SK-N-MC (cell line): ENCODE measurements around the gene SORBS2.

Experiments used
- DNase-seq: peaks from one replicate; pipeline ENCODE4 v3.0.0-alpha.2; 2011; ENCODE audit warnings: low read depth, low spot score
- H3K27ac ChIP-seq: fragments of 200-600 bp; sonication (generic); 2 replicates; pipeline ENCODE4 v1.5.1; 2016; ENCODE audit warnings: mixed run types
- H3K36me3 ChIP-seq: fragments of 200-600 bp; sonication (generic); 2 replicates; pipeline ENCODE4 v1.6.1; 2017; ENCODE audit warnings: antibody characterized with exemption, low read length, mixed read lengths; ENCODE audit not compliant: insufficient read depth
- H3K4me3 ChIP-seq: fragments of 200-600 bp; sonication (generic); 2 replicates; pipeline ENCODE4 v1.5.1; 2016
- H3K9ac ChIP-seq: fragments of 200-600 bp; sonication (generic); 2 replicates; pipeline ENCODE4 v1.8.0; 2017; ENCODE audit warnings: mixed run types, mixed read lengths; ENCODE audit not compliant: insufficient read length
- H3K9me3 ChIP-seq: fragments of 200-600 bp; sonication (generic); 2 replicates; pipeline ENCODE4 v1.6.1; 2017; ENCODE audit warnings: low read depth, mild to moderate bottlenecking, antibody characterized with exemption, low read length, moderate library complexity, mixed read lengths
- EZH2 ChIP-seq: fragments of 200-600 bp; sonication (generic); IDR thresholded peaks from one replicate; pipeline ENCODE4 v1.6.1; 2017; ENCODE audit warnings: antibody characterized with exemption
- FOXP2 ChIP-seq: optimal IDR thresholded peaks from 2 replicates; pipeline ENCODE3; 2011; ENCODE audit warnings: mild to moderate bottlenecking, moderate library complexity; ENCODE audit not compliant: insufficient read depth; ENCODE audit errors: extremely low read length, control extremely low read depth
- POLR2AphosphoS5 ChIP-seq: IDR thresholded peaks from 2 replicates; pipeline ENCODE4 v1.6.1; 2012; ENCODE audit warnings: mild to moderate bottlenecking, low read depth, low read length, borderline replicate concordance

SORBS2 gene

GRCh38 chr4:185682236-185682635, 129.8 kb downstream of the SORBS2 start:
- no peak for DNase-seq
- TF ChIP-seq POLR2AphosphoS5 (no peak), EZH2 (no peak), FOXP2 (no peak)
- no peak overlapping the region for H3K27ac ChIP-seq

GRCh38 chr4:185681604-185682003, 130.4 kb downstream of the SORBS2 start:
- DNase-seq, result no peak
- Histone ChIP-seq H3K27ac (no peak overlapping the region), H3K4me3 (no peak overlapping the region), H3K9ac (no peak overlapping the region), H3K36me3 (no peaks in the 10 kb centered on the region), H3K9me3 (no peaks in the 10 kb centered on the region)
- no peak for TF ChIP-seq FOXP2
- TF ChIP-seq POLR2AphosphoS5, result no peak
- no peak for TF ChIP-seq EZH2

More at GRCh38 chr4:185682236-185682635, 129.8 kb downstream of the SORBS2 start:
- Histone ChIP-seq H3K9me3 (no peaks in the 10 kb centered on the region), H3K36me3 (no peaks in the 10 kb centered on the region), H3K9ac (no peak overlapping the region), H3K4me3 (no peak overlapping the region)

DNA sequence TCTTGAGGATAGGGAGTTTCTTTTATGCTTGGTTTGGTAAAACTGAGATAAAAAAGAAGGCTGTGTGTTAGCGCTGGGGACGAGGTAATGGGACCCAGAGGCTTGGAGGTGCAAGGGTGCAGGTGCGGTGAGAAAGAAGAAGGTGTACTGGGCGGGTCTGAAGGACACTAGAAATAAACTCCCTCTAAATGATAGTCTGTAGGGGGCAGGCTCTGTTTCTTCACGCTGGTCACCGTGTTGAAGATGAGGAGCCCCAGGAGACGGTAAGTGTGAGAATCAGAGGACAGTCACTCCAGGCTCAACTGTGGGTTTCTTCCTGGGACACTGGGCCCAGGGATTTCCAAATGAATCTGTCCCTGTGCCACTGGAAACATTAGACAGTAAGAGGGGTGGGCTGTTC, 131.4 kb downstream of the SORBS2 start:
- H3K36me3 ChIP-seq, result no peaks in the 10 kb centered on the region
- no peaks in the 10 kb centered on the region for H3K9me3 ChIP-seq
- no peak overlapping the region for H3K9ac ChIP-seq
- no peak for DNase-seq
- H3K4me3 ChIP-seq, result no peak overlapping the region
- TF ChIP-seq FOXP2, result no peak
- TF ChIP-seq EZH2, result no peak
- TF ChIP-seq POLR2AphosphoS5, result no peak
- H3K27ac ChIP-seq, result no peak overlapping the region

GRCh38 chr4:185679523-185679922, 132.5 kb downstream of the SORBS2 start:
- Histone ChIP-seq H3K27ac (no peak overlapping the region), H3K9ac (no peak overlapping the region), H3K9me3 (no peaks in the 10 kb centered on the region), H3K4me3 (no peak overlapping the region), H3K36me3 (no peaks in the 10 kb centered on the region)
- TF ChIP-seq POLR2AphosphoS5, result no peak
- no peak for DNase-seq

GRCh38 chr4:185677637-185678314, 134.2 kb downstream of the SORBS2 start:
- Histone ChIP-seq H3K27ac (no peak overlapping the region), H3K4me3 (no peak overlapping the region), H3K36me3 (no peaks in the 10 kb centered on the region), H3K9me3 (no peaks in the 10 kb centered on the region), H3K9ac (no peak overlapping the region)
- no peak for DNase-seq
- no peak for TF ChIP-seq EZH2
- TF ChIP-seq POLR2AphosphoS5, result no peak
- TF ChIP-seq FOXP2, result no peak

DNA sequence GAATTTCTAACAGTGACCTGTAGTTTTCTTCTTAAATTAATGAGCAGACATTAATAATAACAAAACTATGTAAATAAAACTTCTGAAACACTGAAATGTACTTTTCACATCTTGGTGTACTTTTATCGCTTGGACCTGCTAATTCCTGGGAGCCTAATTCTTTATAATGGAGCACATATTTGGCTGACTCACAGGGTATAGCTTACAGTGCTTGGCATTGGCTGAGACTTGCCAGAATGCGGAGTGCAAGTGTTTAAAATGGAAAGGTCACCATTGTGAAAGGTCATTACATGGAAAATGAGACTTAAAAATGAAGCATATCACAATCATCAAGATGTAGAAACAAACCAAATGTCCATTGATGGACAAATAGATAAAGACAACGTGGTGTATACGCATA, 139.4 kb downstream of the SORBS2 start:
- no peak for TF ChIP-seq POLR2AphosphoS5
- TF ChIP-seq EZH2, result no peak
- TF ChIP-seq FOXP2, result no peak
- Histone ChIP-seq H3K9me3 (no peaks in the 10 kb centered on the region), H3K27ac (no peak overlapping the region), H3K9ac (no peak overlapping the region), H3K4me3 (no peak overlapping the region), H3K36me3 (no peaks in the 10 kb centered on the region)
- no peak for DNase-seq

- Histone ChIP-seq H3K36me3 (no peaks in the 10 kb centered on the region), H3K9me3 (no peaks in the 10 kb centered on the region), H3K4me3 (no peak overlapping the region), H3K9ac (no peak overlapping the region), H3K27ac (no peak overlapping the region)
- no peak for DNase-seq
- TF ChIP-seq POLR2AphosphoS5 (no peak), EZH2 (no peak), FOXP2 (no peak)
Observed at GRCh38 chr4:185672151-185672550, 139.8 kb downstream of the SORBS2 start.

- DNase-seq, result no peak
- H3K9ac ChIP-seq, result no peak overlapping the region
- H3K27ac ChIP-seq, result no peak overlapping the region
- H3K36me3 ChIP-seq, result no peaks in the 10 kb centered on the region
- no peak overlapping the region for H3K4me3 ChIP-seq
- no peaks in the 10 kb centered on the region for H3K9me3 ChIP-seq
- TF ChIP-seq POLR2AphosphoS5 (no peak), FOXP2 (no peak), EZH2 (no peak)
Observed at GRCh38 chr4:185671496-185671895, 140.5 kb downstream of the SORBS2 start.

DNA sequence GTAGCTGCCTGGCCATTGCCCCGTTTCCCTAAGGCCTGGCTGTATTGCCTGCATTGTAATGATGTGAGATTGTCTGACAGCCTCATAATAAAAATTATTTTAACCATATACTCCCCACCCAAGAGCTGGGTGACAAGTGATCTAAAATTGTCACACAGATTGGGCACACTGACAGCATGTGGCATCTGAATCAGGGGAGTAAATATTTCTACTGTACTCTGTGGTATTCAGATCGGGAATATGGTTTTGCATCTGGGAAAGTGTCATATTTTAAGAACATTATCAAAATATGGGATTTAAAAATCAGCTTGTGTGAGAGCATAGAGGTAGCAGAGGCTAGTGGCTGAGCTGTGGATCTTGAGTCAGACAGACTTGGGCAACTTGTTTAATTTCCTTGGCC, 140.9 kb downstream of the SORBS2 start:
- Histone ChIP-seq H3K36me3 (no peaks in the 10 kb centered on the region), H3K27ac (no peak overlapping the region), H3K9ac (no peak overlapping the region), H3K9me3 (no peaks in the 10 kb centered on the region), H3K4me3 (no peak overlapping the region)
- DNase-seq, result no peak
- TF ChIP-seq POLR2AphosphoS5 (no peak), EZH2 (no peak), FOXP2 (no peak)

- TF ChIP-seq FOXP2, result no peak
- TF ChIP-seq EZH2, result no peak
- no peak for TF ChIP-seq POLR2AphosphoS5
- Histone ChIP-seq H3K27ac (no peak overlapping the region), H3K36me3 (no peaks in the 10 kb centered on the region)
Observed at GRCh38 chr4:185669288-185669687, 142.7 kb downstream of the SORBS2 start.

More at GRCh38 chr4:185669288-185669687, 142.7 kb downstream of the SORBS2 start:
- DNase-seq, result no peak
- H3K9me3 ChIP-seq, result no peaks in the 10 kb centered on the region
- H3K4me3 ChIP-seq, result no peak overlapping the region
- no peak overlapping the region for H3K9ac ChIP-seq
